Glomerular visceral epithelial cell (primary cell): Measurements from ENCODE around the gene RAB4B.
"Not testable (repeated sequence)": the region's sequence is repeated elsewhere in the genome, so short reads cannot be mapped to it uniquely, and the experiment has no call there.

Source experiments
- DNase-seq: peaks from one replicate; pipeline ENCODE4 v3.0.0-alpha.2; 2016; ENCODE audit errors: extremely low spot score

Gene RAB4B

DNA sequence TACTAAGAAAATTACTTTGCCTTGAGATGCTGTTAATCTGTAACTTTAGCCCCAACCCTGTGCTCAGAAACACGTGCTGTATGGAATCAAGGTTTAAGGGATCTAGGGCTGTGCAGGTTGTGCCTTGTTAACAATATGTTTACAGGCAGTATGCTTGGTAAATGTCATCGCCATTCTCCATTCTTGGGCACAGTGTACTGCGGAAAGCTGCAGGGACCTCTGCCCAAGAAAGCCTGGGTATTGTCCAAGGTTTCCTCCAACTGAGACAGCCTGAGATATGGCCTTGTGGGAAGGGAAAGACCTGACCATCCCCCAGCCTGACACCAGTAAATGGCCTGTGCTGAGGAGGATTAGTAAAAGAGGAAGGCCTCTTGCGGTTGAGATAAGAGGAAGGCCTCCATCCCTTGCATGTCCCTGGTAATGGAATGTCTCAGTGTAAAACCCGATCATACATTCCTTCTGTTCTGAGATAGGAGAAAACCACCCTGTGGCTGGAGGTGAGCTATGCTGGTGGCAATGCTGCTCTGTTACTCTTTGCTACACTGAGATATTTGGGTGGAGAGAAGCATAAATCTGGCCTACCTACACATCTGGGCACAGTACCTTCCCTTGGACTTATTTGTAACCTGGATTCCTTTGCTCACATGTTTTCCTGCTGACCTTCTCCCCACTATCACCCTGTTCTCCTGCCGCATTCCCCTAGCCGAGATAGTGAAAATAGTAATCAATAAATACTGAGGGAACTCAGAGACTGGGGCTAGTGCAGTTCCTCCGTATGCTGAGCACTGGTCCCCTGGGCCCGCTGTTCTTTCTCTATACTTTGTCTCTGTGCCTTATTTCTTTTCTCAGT is 44.9 kb downstream of the RAB4B start:
- not testable (repeated sequence) for DNase-seq

DNA sequence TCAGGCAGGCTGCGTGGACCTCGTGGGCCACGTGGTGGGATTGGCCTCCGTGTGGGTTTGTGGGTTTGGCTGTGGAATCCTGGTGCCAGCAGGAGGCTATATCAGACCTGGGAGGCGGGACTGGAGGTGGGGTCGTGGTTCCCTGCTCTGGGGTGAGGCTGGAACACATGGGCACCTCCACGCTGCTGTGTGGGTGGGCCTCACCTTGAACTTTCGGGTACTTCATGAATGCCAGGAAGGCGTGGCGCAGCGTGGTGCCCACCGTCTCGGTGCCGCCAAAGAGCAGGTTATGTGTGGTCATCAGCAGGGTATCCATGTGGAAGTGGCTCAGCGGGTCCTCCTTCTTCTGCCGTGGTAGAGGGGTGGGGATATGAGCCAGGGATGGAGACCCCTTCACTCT is 46.9 kb downstream of the RAB4B start:
- DNase-seq: not testable (repeated sequence)

DNA sequence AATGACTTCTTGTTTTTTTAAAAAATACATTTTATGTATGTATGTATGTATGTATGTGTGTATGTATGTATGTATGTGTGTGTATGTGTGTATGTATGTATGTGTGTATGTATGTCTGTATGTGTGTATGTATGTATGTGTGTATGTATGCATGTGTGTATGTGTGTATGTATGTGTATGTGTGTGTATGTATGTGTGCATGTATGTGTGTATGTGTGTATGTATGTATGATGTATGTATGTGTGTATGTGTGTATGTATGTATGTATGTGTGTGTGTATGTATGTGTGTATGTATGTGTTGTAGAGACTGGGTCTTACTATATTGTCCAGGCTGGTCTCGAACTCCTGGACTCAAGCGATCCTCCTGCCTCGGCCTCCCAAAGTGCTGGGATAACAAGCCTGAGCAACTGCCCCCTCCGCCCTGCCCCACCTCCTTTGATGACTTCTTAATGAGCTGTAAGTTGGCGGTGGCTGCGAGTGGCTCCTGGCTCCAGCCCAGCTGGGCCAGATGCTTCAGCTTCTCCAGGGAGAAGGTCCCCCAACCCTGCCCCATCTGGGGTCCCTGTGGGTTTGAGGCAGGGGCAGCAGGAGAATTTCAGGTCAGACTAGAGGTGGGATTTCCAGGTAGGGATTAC is 47.5 kb downstream of the RAB4B start:
- not testable (repeated sequence) for DNase-seq

DNA sequence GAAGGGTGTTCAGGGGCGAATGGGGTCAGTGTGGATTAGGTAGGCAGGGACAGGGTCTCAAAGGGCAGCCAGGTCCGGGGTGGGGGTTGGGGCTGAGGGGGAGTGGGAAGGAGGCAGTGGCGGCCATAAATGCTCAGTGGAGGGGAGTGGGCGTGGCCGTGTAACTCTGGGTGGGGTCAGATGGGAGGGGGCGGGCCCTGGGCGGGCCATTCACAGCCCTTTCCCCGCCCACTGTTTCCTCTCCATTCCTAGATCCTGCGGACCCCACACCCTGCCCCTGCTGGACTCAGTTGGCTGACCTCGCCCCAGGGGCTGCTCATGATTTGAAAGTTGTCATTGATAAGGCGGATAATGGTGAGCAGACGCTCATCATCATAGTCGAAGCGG is 48.3 kb downstream of the RAB4B start:
- not testable (repeated sequence) for DNase-seq

DNA sequence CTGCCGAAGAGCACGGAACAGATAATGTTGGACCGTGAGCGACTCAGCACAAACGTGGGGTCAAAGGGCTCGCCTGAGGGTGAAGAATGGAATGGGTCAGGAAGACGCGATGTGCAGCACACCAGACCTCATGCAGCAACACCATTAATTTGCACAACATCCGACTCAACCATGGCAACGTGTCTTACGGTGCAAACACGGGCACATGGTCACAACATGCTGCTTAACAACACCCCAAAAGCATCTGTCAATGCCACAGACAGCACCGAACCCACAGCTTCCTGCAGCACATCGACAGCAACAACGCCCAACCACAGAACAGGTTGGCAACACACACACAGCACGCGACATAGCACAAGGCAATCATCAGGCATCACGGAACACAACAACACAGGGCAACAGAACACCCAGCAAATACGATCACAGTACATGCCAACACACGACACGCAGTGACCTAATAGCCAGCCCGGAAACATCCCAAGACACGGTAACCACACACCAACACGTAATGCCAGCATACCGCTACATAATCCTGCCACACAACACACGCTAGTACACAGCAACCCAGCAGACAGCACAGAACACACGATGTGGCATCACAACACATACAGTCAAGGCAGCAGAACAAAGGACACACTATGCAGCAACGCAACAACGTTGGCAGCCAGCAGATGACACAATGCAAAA is 48.8 kb downstream of the RAB4B start:
- DNase-seq: not testable (repeated sequence)

DNA sequence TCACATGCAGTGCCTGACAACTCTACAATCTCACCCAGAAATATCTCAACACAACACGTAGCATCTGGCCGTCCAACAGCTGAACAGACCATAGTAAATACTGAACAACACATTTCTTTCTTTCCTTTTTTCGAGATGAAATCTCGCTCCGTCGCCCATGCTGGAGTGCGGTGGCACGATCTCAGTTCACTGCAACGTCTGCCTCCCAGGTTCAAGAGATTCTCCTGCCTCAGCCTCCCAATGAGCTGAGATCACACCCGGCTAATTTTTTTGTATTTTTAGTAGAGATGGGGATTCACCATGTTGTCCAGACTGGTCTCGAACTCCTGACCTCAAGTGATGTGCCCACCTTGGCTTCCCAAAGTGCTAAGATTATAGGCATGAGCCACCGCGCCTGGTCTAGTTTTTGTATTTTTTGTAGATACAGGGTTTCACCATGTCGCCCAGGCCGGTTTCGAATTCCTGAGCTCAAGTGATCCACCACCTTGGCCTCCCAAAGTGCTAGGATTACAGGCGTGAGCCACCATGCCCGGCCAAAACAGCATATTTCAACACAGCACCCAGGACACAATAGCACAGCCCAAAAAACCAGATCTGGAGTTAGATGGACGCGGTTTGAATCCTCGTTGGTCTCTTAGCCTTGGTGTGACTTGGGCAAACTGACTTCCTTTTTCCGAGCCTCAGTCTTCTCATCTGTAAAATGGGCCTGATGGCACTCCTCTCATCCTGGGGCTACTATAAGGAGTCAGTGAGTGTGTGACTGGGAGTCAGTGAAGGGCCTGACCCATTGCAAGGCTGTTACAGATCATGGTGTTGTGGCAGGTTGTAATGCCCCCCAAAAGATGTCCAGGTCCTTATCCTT is 49.6 kb downstream of the RAB4B start:
- no peak for DNase-seq

DNA sequence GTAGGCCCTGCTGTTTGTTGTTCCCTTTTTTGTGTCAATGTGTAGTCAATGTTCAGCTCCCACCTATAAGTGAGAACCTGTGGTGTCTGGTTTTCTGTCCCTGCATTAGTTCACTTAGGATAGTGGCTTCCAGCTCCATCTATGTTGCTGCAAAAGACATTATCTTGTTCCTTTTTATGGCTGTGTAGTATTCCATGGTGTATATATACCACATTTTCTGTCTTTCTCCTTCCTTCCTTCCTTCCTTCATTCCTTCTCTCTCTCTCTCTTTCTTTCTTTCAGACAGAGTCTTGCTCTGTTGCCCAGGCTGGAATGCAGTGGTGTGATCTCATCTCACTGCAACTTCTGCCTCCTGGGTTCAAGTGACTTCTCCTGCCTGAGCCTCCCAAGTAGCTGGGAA is 51.2 kb downstream of the RAB4B start:
- no peak for DNase-seq

DNA sequence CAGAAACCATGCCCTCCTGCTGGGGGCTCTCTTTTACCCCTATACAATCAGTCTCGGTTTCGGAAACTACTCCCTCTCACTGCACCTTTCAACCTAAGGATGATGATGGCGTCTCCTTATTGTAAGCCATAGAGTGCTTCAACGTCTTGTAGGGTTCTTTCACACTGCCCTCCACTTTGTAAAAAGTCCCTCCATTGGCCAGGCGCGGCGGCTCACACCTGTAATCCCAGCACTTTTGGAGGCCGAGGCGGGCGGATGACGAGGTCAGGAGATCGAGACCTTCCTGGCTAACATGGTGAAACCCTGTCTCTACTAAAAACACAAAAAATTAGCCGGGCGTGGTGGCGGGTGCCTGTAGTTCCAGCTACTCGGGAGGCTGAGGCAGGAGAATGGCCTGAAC is 52.7 kb downstream of the RAB4B start:
- not testable (repeated sequence) for DNase-seq

DNA sequence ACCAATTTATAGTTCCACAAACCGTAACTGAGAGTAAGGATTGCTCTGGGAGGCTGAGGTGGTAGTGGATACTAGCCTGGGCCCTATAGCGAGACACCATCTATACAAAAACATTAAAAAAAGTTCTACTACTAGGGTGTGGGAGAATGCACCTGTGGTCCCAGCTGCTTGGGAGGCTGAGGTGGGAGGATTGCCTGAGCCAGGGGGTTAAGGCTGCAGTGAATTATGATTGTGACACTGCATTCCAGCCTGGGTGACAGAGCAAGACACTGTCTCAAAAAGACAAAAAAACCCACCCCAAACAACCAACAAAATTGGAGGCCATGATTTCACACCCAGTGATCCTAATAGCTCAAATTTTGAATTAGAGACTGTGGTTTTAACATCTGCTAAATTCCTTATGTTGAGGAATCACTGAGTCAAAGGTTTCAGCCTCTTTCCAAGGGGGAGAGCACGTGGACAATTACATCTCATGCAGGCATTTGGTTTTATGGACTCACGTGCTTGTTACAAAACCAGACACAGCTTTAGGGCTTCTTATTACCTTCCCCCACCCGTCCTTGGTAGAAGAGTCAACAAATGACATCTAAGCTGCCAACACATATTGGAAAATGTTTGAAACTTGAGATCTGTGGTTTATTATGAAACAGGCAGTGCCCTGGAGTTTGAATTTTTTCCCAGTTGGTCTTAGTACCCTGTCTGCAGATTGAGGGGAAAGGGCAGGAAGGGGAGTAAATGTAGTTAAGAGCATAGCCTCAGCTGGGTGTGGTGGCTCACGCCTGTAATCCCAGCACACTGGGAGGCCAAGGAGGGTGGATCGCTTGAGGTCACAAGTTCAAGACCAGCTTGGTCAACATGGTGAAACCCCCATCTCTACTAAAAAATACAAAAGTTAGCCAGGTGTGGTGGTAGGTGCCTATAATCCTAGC is 53.7 kb downstream of the RAB4B start:
- DNase-seq: peak; percentile 76

DNA sequence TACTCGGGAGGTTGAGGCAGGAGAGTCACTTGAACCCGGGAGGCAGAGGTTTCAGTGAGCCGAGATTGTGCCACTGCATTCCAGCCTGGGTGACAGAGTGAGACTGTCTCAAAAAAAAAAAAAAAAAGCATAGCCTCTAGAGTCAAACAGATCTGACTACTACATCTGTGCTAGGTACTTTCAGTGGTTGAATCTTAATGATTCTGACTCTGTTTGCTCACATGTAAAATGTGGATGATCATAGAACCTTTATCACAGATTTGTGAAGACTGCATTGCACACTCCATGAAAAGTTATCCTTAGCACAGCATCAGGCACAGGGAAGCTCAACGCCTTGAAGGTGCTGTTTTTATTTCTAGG is 54.4 kb downstream of the RAB4B start:
- DNase-seq: not testable (repeated sequence)

DNA sequence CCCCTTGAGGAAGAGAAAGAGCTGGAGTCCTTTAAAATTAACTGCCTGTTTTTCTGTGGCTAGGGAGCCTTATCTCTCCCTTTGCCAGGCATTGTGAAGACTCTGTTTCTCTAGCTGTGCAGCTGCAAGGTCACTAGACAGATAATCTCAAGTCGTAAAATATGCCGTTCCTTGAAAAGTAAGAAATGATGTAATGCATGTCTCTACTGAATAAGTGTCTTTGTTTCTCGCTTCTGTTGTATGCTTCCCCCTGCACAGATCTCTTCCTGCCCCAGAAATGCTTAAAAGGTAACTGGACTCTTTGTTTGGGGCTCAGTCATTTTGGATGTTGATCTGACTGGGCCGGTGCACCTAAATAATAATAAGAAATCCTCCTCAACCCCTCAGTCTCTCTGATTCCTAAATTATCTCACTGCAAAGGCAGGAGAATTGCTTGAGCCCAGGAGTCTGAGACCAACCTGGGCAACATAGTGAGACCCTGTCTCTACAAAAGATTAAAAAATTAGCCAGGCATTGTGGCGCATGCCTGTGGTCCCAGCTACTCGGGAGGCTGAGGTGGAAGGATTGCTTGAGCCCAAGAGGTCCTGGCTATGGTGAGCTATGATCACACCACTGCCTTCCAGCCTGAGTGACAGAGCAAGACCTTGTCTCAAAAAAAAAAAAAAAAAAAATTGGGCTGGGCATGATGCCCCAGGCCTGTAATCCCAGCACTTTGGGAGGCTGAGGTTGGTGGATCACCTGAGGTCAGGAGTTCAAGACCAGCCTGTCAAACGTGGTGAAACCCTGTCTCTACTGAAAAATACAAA is 55.9 kb downstream of the RAB4B start:
- DNase-seq: not testable (repeated sequence)

DNA sequence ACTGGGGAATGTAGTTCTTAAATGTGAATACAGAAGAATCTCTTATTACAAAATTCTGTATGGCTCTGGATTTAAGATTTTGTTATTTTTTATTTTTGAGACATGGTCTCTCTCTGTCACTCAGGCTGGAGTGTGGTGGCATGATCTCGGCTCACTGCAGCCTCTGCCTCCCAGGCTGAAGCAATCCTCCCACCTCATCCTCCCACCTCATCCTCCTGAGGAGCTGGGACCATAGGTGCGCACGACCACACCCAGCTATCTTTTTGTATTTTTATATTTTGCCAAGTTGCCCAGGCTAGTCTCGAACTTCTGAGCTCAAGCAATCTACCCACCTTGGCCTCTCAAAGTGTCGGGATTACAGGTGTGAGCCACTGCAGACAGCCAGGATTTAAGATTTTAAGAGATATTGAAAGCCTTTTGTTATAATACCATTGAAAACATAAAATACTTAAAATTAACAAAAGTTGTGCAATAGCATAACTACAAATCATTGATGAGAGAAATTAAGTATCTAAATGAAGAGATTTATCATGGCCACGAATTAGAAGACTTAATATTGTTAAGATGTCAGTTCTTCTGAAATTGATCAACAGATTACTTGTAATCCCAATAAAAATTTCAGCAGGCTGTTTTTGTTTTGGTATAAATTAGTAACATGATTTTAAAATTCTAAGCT is 58.8 kb downstream of the RAB4B start:
- no peak for DNase-seq

DNA sequence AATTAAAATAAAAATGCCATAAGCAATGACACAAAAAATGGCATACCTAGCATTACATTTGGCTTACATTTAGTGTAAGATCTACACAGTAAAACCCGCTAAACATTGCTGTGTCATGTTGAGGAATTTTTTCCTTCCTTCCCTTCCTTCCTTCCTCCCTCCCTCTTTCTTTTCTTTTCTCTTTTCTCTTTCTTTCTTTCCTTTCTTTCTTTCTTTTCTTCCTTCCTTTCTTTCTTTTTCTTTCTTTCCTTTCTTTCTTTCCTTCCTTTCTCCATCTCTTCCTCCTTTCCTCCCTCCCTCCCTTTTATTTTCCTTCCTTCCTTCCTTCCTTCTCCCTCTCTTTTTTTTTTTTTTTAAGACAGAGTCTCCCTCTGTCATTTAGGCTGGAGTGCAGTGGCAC is 60.4 kb downstream of the RAB4B start:
- DNase-seq: not testable (repeated sequence)

DNA sequence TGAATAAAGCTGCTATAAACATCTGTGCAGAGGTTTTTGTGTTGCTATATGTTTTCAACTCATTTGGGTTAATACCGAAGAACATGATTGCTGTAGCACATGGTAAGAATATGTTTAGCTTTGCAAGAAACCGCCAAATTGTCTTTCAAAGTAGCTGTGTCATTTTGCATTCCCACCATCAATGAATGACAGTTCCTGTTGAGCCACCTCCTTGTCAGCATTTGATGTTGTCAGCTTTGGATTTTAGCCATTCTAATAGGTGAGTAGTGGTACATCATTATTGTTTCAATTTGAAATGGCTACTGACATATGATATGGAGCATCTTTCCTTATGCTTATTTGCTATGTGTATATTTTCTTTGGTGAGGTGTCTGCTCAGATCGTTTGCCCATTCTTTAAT is 64.0 kb downstream of the RAB4B start:
- DNase-seq: not testable (repeated sequence)

DNA sequence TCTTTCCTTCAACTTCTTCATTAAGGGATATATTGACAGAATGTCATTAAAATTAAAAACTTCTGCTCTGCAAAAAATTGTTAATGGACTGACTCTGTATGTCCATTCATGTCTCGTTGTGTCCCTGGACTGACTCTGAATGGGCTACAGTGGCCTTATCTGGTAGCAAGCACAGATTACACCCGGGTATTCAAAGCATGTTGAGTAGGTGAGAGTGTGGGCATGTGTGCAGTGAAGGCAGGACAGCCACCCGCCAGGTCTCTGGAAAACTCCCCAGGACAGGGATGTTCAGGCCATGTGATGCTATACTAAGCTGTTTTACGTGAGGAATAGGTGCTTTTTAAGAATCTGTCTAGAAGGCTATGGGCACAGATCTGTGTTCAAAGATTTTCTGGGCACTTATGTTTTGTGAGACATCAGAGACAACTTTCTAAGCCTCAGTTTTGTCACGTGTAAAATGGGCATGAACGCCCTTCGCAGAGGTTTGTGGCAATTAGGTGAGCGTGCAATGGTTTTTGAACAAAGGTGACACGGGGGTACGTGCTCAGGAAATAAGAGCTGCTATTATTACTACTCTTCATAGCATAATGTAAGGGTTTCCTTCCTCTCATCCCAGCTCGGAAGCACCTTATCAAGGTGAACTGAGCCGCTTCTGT is 65.1 kb downstream of the RAB4B start:
- not testable (repeated sequence) for DNase-seq

DNA sequence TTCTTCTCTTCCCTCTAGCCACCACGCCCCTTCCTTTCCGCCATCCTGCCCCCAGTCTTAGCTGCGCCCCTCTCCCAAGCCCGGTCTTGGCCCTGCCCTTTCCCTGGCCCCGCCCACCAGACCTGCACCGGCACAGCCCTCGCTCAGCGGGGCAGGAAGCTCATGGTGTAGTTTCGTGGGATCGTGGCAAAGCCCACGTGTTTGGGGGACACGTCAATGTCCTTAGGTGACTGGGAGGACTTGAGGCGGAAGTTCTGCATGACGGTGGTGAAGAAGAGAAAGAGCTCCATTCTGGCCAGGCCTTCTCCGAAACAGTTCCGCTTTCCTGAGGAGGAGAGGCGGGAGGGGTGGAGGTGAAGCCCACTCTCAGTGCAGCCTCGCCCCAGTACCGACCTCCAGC is 65.6 kb downstream of the RAB4B start:
- not testable (repeated sequence) for DNase-seq
